H1 (cell line): Measurements from ENCODE around the gene MYOCD. TPM values are rescaled to one million over a fixed set of nuclear protein-coding genes. Genes with fewer than 3 reads are reported as not detected.

Source experiments
- CTBP2 ChIP-seq: IDR thresholded peaks from 2 replicates; pipeline ENCODE4 v1.7.0; 2011; ENCODE audit warnings: borderline replicate concordance, mild to moderate bottlenecking, moderate library complexity, mixed read lengths, low read length; ENCODE audit not compliant: insufficient read depth, insufficient read length
- JUN ChIP-seq: IDR thresholded peaks from 2 replicates; pipeline ENCODE4 v1.6.1; 2011; ENCODE audit warnings: low read depth, mild to moderate bottlenecking, improper control_type of control experiment, low read length
- MAFK ChIP-seq: IDR thresholded peaks from 2 replicates; pipeline ENCODE4 v1.6.1; 2012; ENCODE audit warnings: low read depth, mild to moderate bottlenecking, improper control_type of control experiment, low read length
- POLR2AphosphoS5 ChIP-seq: IDR thresholded peaks from 2 replicates; pipeline ENCODE4 v1.6.1; 2011; ENCODE audit warnings: low read depth, low read length
- RAD21 ChIP-seq, 2 experiments: IDR thresholded peaks in 1 of 2; conservative IDR thresholded peaks in 1 of 2; 2 replicates each; pipeline ENCODE4 v1.6.1; 2011; ENCODE audit warnings: low read depth in 2 of 2, low read length in 2 of 2, improper control_type of control experiment in 1 of 2, inconsistent platforms in 1 of 2, mild to moderate bottlenecking in 1 of 2, moderate library complexity in 1 of 2
- polyA plus RNA-seq, 7 experiments: library from polyadenylated mRNA; depleted of rRNA in 3 of 7; stranded (reverse) in 5 of 7; unstranded in 2 of 7; fragments of >200 nt in 5 of 7; fragments of 200-250 nt in 2 of 7; gene quantifications; 1 replicate in 5 of 7; 2 replicates in 1 of 7; 4 replicates in 1 of 7; pipeline versions ENCODE4 v1.2.1 to v1.2.3, GENCODE V29; 2011 to 2013; ENCODE audit warnings: missing spikeins in 2 of 7, mixed read lengths in 2 of 7
- total RNA-seq: library from RNA; stranded (reverse); fragmentation: NEBNext Ultra II Directional; extraction: Animal tissue kit (Norgen Biotek cat#: 25700); gene quantifications from 2 replicates; pipeline ENCODE4 v1.2.1, GENCODE V29; 2021

The MYOCD gene
- total and polyA plus RNA-seq, 2 of the 8 experiments (the other 6 are each of a cell fraction or from before 2014, with no cell fraction given): 0.30 to 4.9 TPM

GRCh38 chr17:12618557-12618956 lies 47.1 kb upstream of the MYOCD start (continued):
- TF ChIP-seq CTBP2: no peak
- TF ChIP-seq MAFK: no peak
- no peak for TF ChIP-seq JUN
- TF ChIP-seq RAD21 (IDR thresholded peaks at IDR 0.05 in 1 of 2, conservative IDR thresholded peaks at IDR 0.05 in 1 of 2; ENCODE audit: low read depth in 2 of 2, low read length in 2 of 2): no peak
- no peak for TF ChIP-seq POLR2AphosphoS5
